HepG2 (cell line): Measurements from ENCODE around the gene FAM25A. TPM values are rescaled to one million over a fixed set of nuclear protein-coding genes. Genes with fewer than 3 reads are reported as not detected.
"Not testable (repeated sequence)": the region's sequence is repeated elsewhere in the genome, so short reads cannot be mapped to it uniquely, and the experiment has no call there.

Experiments
- ATAC-seq: fragments of 200-7000 bp; cut with Tn5 transposase; 3 replicates; pipeline ENCODE4 v1.9.1; 2020; ENCODE audit warnings: mild to moderate bottlenecking, moderate library complexity
- BruUV-seq: library from RNA; stranded (reverse); fragments of 400-500 nt; replicated peaks from 2 replicates; lab custom pipeline; 2021; lab: Mats Ljungman, UMichigan
- CTCF ChIA-PET: fragments of 300-600 bp; formaldehyde crosslinking; extraction: SDS; loops from one replicate; lab custom pipeline; 2021; ENCODE audit warnings: low total read pairs, inconsistent platforms, low intra/inter-chr PET ratio; lab: Yijun Ruan, JAX
- POLR2A ChIA-PET: fragments of 350-600 bp; sonication (Branson Sonifier 250); formaldehyde crosslinking; loops from one replicate; lab custom pipeline; 2020; ENCODE audit warnings: antibody characterized with exemption, inconsistent platforms; lab: Yijun Ruan, JAX
- DNase-seq: peaks from one replicate; pipeline ENCODE4 v3.0.0-alpha.2; 2015; ENCODE audit warnings: low spot score
- FAIRE-seq: peaks from 3 replicates; lab custom pipeline; 2011; peaks lifted over from hg19 to GRCh38; lab: Jason Lieb, UNC
- H2AFZ ChIP-seq: one replicate; pipeline ENCODE4 v1.6.1; 2011; ENCODE audit warnings: low read length, inconsistent platforms
- H3K27ac ChIP-seq: fragments of 300-600 bp; 3 replicates; pipeline ENCODE4 v1.8.0; 2011; ENCODE audit warnings: mixed run types, mild to moderate bottlenecking, mixed read lengths, low read length, inconsistent platforms; ENCODE audit not compliant: insufficient read depth; ENCODE audit errors: extremely low read length
- H3K27me3 ChIP-seq, 2 experiments: fragments of 200-600 bp in 1 of 2; 2 replicates in 1 of 2; 3 replicates in 1 of 2; pipeline versions ENCODE4 v1.6.0 to v1.8.0; 2011; ENCODE audit warnings: low read length in 2 of 2, mild to moderate bottlenecking in 2 of 2, moderate library complexity in 2 of 2, inconsistent platforms in 1 of 2; ENCODE audit not compliant: insufficient read depth in 2 of 2, control insufficient read depth in 1 of 2
- H3K36me3 ChIP-seq, 2 experiments: fragments of 200-600 bp in 1 of 2; replicated peaks in 1 of 2; 2 replicates in 1 of 2; 3 replicates in 1 of 2; pipeline versions ENCODE4 v1.5.1 to v1.8.0; 2011; ENCODE audit warnings: low read length in 2 of 2, inconsistent platforms in 1 of 2; ENCODE audit not compliant: insufficient read depth in 2 of 2, control insufficient read depth in 1 of 2
- H3K4me1 ChIP-seq: 2 replicates; pipeline ENCODE4 v1.5.1; 2012; ENCODE audit warnings: low read length, inconsistent platforms; ENCODE audit not compliant: insufficient read depth
- H3K4me2 ChIP-seq: 2 replicates; pipeline ENCODE4 v1.6.0; 2011; ENCODE audit warnings: low read depth, low read length, inconsistent platforms
- H3K4me3 ChIP-seq, 3 experiments: fragments of 200-600 bp in 1 of 3; sonication (generic), shearing (Covaris generic) in 1 of 3; replicated peaks in 1 of 3; 2 replicates each; pipeline ENCODE4 v1.5.1; 2011 to 2016; ENCODE audit warnings: low read length in 3 of 3, inconsistent platforms in 2 of 3, low read depth in 2 of 3, mild to moderate bottlenecking in 2 of 3, control low read depth in 1 of 3, mixed read lengths in 1 of 3; ENCODE audit not compliant: insufficient read depth in 1 of 3
- H3K79me2 ChIP-seq: one replicate; pipeline ENCODE4 v1.6.1; 2011; ENCODE audit warnings: low read length, inconsistent platforms; ENCODE audit not compliant: insufficient read depth
- H3K9ac ChIP-seq: 2 replicates; pipeline ENCODE4 v1.6.0; 2011; ENCODE audit warnings: mild to moderate bottlenecking, low read depth, low read length, inconsistent platforms; ENCODE audit not compliant: insufficient read depth
- H3K9me3 ChIP-seq: 2 replicates; pipeline ENCODE4 v1.5.1; 2012; ENCODE audit warnings: mild to moderate bottlenecking, low read length
- H4K20me1 ChIP-seq: 2 replicates; pipeline ENCODE4 v1.6.0; 2011; ENCODE audit warnings: inconsistent platforms, mild to moderate bottlenecking, low read length, moderate library complexity; ENCODE audit not compliant: insufficient read depth
- NBN ChIP-seq: fragments of 450-650 bp; conservative IDR thresholded peaks from 2 replicates; pipeline ENCODE4 v1.6.1; 2017
- NR2F6 ChIP-seq, 2 experiments: IDR thresholded peaks; 2 replicates each; pipeline ENCODE4 v1.6.1; 2016; ENCODE audit warnings: antibody characterized with exemption in 1 of 2, mild to moderate bottlenecking in 1 of 2
- ZNF101 ChIP-seq: sonication (generic); formaldehyde crosslinking; IDR thresholded peaks from 2 replicates; pipeline ENCODE4 v1.4.0; 2020; ENCODE audit warnings: mild to moderate bottlenecking, low read depth, missing genetic modification reagents, borderline replicate concordance
- ZNF12 ChIP-seq: sonication (generic); formaldehyde crosslinking; IDR thresholded peaks from 2 replicates; pipeline ENCODE4 v1.5.0; 2020; ENCODE audit warnings: missing genetic modification reagents
- ZNF607 ChIP-seq: sonication (generic); formaldehyde crosslinking; IDR thresholded peaks from 2 replicates; pipeline ENCODE4 v1.5.1; 2020; ENCODE audit warnings: missing genetic modification reagents, mild to moderate bottlenecking, borderline replicate concordance
- ZNF777 ChIP-seq: sonication (generic); formaldehyde crosslinking; IDR thresholded peaks from 2 replicates; pipeline ENCODE4 v1.4.0; 2020; ENCODE audit warnings: missing genetic modification reagents
- ZSCAN12 ChIP-seq: sonication (generic); formaldehyde crosslinking; IDR thresholded peaks from 2 replicates; pipeline ENCODE4 v1.9.0; 2021; ENCODE audit warnings: mild to moderate bottlenecking, missing genetic modification reagents
- WGBS: methylation state at CpG from one replicate; pipeline ENCODE4 v1.1.6; 2017; ENCODE audit warnings: low lambda C conversion rate; 5-methylcytosine and 5-hydroxymethylcytosine counted together
- in situ Hi-C: cut with HindIII; loops from 2 replicates; pipeline ENCODE4 v1.10.0; 2017; ENCODE audit warnings: low pct_unique_long_range_greater_than_20kb; ENCODE audit not compliant: extremely low pct_ligation_motif_present
- intact Hi-C: fragments of 100-400 bp; cut with micrococcal nuclease; formaldehyde crosslinking; loops from one replicate; pipeline ENCODE4 v1.10.0; 2022; ENCODE audit not compliant: unreplicated experiment
- polyA plus RNA-seq, 8 experiments: library from polyadenylated mRNA; depleted of rRNA in 3 of 8; stranded (reverse) in 7 of 8; unstranded in 1 of 8; fragments of >200 nt; fragmentation: Illumina TruSeq in 4 of 8; extraction: Trizol in 4 of 8; gene quantifications; 2 replicates each; pipeline versions ENCODE4 v1.2.1 to v1.2.3, GENCODE V29; 2011 to 2016; ENCODE audit warnings: low read depth in 4 of 8, missing spikeins in 1 of 8, mixed read lengths in 1 of 8; ENCODE audit not compliant: insufficient read depth in 1 of 8
- total RNA-seq, 5 experiments: library from RNA; depleted of rRNA; stranded (reverse); fragments of >200 nt; fragmentation: Illumina TruSeq; extraction: Trizol; gene quantifications; 2 replicates each; pipeline ENCODE4 v1.2.3, GENCODE V29; 2016; ENCODE audit warnings: low read depth in 1 of 5

The FAM25A gene
- total and polyA plus RNA-seq, 2 of the 13 experiments (the other 11 are each of a cell fraction or from before 2014, with no cell fraction given), result not detected

DNA sequence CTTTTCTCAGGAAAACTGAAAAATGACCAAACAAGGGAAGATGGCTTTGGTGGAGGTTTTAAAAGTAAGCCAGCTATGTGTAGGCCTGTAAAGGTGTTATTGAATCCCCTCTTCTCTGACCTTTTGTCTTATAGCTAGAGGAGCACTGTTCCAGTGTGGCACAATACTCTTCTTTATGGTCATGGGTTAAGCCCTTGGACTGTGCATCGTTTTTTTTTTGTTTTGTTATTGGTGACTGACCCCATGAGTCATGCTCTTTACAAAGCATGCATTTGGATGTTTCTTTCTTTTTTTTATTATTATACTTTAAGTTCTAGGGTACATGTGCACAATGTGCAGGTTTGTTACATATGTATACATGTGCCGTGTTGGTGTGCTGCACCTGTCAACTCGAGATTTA lies 19.6 kb upstream of the FAM25A start (continued):
- TF ChIP-seq ZNF777 (CRISPR knock-in tag), result no peak
- TF ChIP-seq ZNF607 (CRISPR knock-in tag), result no peak
- TF ChIP-seq ZNF101 (CRISPR knock-in tag), result no peak
- no peak for TF ChIP-seq NR2F6 (IDR thresholded peaks at IDR 0.05)
- TF ChIP-seq NR2F6 (CRISPR knock-in tag; IDR thresholded peaks at IDR 0.05), result no peak
- no peak for TF ChIP-seq NBN
- no peak for TF ChIP-seq ZSCAN12 (CRISPR knock-in tag)
- TF ChIP-seq, all 625 proteins: peak for 0

DNA sequence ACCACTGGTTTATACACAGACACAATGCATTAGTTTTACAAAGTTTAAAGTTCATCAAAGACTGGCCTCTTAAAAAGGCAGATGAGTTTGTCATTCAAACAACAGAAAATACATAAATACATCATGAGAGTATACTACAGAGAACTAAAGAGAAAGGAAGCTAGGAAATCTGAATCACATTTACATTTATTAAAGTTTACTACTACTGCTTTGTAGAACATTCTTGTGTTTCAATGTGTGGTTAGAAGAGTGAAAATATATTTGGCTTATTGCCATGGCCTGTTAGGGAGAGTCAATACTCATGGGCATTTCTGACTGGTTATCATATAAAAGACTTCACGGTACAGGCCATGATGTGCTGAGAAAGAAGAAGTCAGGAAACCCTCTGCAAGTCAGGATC lies 13.0 kb upstream of the FAM25A start:
- H3K4me1 ChIP-seq, H3K9me3 ChIP-seq, CTCF ChIA-PET, H2AFZ ChIP-seq, H3K4me2 ChIP-seq, H3K27ac ChIP-seq, in situ Hi-C loops, POLR2A ChIA-PET, BruUV-seq, H3K4me3 ChIP-seq, intact Hi-C loops, DNase-seq, H3K36me3 ChIP-seq, FAIRE-seq, H3K9ac ChIP-seq, ATAC-seq, H3K27me3 ChIP-seq, H3K79me2 ChIP-seq, H4K20me1 ChIP-seq: not testable (repeated sequence)
- 0% methylated on average over 1 of the region's 1 CpG for WGBS

- CTCF ChIA-PET, POLR2A ChIA-PET, in situ Hi-C loops: not testable (repeated sequence)
Measured at GRCh38 chr10:87007674-87008073, 12.4 kb upstream of the FAM25A start.

DNA sequence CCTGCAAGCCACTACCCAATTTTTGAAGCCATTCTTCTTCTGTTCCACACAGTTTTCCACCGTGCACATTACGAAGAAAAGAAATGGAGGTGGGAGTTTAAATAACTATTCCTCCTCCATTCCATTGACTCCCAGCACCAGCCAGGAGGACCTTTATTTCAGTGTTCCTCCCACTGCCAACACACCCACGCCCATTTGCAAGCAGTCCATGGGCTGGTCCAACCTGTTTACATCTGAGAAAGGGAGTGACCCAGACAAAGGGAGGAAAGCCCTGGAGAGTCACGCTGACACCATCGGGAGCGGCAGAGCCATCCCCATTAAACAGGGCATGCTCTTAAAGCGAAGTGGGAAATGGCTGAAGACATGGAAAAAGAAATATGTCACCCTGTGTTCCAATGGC lies 11.8 kb upstream of the FAM25A start:
- not testable (repeated sequence) for H3K9me3 ChIP-seq, H3K27ac ChIP-seq, H3K9ac ChIP-seq

More at GRCh38 chr10:87007674-87008073, 12.4 kb upstream of the FAM25A start:
- DNase-seq, H3K4me3 ChIP-seq, H3K36me3 ChIP-seq, H4K20me1 ChIP-seq, H3K4me1 ChIP-seq, H3K27me3 ChIP-seq, intact Hi-C loops, H3K9me3 ChIP-seq, H2AFZ ChIP-seq, H3K9ac ChIP-seq, H3K27ac ChIP-seq, ATAC-seq, FAIRE-seq, BruUV-seq, H3K4me2 ChIP-seq, H3K79me2 ChIP-seq: not testable (repeated sequence)
- 1% methylated on average over 6 of the region's 6 CpGs for WGBS
- TF ChIP-seq ZNF12, result peak; percentile 93

More for the DNA sequence above, 11.8 kb upstream of the FAM25A start:
- H2AFZ ChIP-seq, H3K4me1 ChIP-seq, H3K4me3 ChIP-seq, H3K79me2 ChIP-seq, ATAC-seq, BruUV-seq, H3K27me3 ChIP-seq, CTCF ChIA-PET, intact Hi-C loops, POLR2A ChIA-PET, DNase-seq, in situ Hi-C loops, H4K20me1 ChIP-seq, H3K36me3 ChIP-seq, FAIRE-seq, H3K4me2 ChIP-seq: not testable (repeated sequence)
- WGBS, result 89% methylated on average over 7 of the region's 7 CpGs
